Stimulated activated CD4-positive, alpha-beta T cell treated with anti-CD3 and anti-CD28 coated beads, TNF-alpha, amount 100 ng/mL, for 24 hours (primary cell): Measurements from ENCODE around the gene PRCP.
"Not testable (repeated sequence)": the region's sequence is repeated elsewhere in the genome, so short reads cannot be mapped to it uniquely, and the experiment has no call there.

Experiments used
- DNase-seq, 3 experiments: peaks; one replicate each; pipeline ENCODE4 v3.0.0-alpha.2; 2020; ENCODE audit warnings: low read depth in 3 of 3

The PRCP gene

DNA sequence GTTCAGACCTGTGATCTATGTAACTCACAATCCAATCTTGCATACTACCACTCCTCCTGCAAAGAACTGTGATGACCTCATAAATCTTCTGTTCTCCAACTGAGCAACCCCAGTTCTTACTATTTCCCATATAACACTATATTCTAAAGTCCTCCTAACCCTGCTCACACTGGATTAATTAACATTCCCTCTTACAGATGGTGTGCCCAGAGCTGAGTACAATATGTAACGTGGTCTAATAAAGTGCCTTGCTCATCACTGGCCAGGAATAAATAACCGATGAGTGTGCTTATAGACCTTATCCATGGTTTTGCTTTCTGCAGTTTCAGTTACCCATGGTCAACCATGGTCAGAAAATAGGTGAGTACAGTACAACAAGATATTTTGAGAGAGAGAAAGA lies 28.6 kb downstream of the PRCP start:
- DNase-seq: no peak

DNA sequence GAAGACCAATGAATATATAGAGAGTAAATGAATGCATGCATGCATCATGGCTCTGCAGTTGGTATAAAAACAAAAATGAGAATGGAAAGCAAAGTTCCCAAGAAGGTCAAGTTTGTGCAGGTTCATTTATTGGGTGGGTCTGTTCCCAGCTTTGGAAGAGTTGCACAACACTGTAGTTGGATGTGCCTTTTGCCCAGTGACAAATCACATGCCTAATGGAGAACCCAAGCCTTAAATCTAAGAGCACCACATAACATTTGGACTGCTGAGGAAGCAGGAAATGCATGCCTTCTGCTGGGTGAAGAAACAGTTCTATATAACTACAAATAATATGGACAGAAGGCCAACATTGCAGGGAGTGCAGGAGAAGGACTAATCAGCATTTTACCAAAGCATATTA lies 30.6 kb downstream of the PRCP start:
- DNase-seq: no peak

DNA sequence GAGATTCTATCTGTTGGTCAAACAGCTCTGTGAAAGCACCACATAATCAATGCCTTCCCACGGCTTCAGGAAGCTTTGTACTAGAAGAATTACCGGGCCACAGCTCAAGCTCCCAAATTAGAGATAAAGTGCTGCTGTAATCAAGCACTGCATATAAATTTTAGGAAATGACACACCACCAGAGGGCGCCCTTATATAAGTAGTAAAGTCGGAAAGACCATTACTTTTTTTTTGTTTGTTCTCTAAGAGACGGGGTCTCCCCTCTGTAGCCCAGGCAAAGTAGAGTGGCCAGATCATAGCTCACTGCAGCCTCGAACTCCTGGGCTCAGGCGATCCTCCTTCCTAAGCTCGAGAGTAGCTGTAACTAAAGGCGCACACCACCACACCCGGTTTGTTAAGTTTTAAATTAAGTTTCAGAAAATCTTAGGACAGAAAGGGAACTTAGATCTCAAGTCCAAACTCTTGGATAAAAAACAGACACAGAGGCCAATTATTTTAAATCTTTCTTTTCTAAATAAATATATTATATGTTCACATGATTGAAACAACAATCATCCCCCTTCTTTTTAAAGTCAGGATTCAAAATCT lies 32.6 kb downstream of the PRCP start:
- DNase-seq: peak; percentile 48 to 78 (median 53)

DNA sequence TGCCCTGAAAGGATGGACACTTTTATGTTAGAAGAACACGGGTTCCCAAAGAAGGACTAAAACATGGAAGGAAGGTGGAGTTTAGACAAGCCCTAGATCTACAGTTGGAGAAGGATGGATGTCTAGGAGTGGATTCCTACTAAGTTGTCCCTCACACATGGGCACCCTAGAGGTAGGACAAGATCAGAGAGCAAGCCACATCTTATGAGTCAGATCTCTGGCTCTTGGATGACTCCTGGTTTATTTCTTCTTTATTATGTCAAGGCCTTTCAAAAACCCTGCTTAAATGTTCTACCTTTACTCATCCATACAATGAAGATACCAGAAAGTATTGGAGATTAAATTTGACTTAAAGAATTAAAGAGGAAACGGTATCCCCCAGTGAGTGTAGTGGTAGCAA lies 34.4 kb downstream of the PRCP start:
- no peak for DNase-seq

DNA sequence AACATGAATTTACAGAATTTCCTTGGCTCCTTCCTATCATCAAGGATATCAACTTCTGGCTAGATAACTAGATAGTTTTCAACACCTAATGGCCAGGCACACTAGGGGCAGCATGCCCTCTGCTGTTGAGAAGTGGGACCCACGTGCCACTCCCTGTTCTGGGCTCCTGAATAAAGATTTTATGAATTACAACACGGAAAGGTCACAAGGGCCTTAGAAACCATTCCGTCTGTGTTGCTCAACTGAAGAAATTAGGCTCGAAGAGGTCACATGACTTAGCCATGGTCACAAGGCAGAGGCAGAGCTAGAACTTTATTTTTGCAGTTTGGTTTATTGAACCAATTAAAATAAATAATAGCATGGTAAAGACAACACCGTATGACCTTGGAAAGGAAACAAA lies 36.0 kb downstream of the PRCP start:
- DNase-seq: no peak

DNA sequence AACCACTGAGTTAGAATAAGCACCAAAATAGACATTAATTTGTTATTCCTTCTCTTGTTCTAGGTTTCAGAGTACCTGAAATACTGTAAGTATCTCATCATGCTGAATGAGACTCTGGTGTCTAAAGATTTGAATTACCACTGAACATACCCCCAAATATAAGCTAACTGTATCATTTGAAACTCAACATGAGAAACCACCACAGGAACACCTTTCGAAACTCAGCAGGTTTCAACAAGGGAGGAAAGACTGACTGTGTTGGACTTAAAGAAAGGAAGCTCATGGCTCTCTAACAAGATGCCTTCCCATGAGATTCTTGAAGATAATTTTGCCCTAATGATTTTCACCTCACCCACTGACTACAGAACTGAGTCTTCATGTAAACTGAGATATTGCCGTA lies 37.0 kb downstream of the PRCP start:
- DNase-seq: no peak

DNA sequence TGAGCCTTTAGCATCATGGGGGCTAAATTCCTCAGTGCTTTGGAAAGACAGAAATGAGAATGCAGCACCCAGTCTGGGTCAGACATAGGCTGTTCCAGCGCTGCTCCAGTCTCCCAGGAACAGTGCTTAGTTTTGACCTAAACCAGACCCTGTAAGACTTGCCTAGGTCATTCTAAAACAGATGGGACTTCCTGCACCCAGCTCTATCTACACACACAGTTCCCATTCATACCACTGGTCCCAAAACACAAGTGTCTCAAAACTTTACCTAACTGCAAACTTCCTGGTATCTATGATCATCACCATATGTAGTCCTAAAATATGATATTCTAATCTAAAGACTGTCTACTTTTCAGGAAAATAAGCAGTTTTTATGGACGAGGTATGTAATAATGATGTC lies 37.9 kb downstream of the PRCP start:
- no peak for DNase-seq

DNA sequence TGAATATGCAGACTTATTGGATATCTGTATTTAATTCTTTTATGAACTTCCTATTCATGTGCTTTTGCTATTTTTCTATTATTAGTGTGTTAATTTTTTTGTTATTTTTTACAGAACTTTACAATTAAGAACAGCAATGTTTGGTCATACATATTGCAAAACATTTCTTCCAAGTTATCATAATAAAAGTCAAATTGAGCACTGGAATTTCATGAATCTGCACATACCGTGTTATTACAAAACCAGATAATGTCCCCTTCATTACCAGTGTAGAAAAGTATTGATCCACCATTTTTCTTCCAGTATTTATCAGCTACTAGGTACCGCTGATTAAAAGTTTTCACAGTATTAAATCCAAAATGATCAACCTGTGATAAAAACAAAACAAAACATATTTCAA lies 40.5 kb downstream of the PRCP start:
- no peak for DNase-seq

DNA sequence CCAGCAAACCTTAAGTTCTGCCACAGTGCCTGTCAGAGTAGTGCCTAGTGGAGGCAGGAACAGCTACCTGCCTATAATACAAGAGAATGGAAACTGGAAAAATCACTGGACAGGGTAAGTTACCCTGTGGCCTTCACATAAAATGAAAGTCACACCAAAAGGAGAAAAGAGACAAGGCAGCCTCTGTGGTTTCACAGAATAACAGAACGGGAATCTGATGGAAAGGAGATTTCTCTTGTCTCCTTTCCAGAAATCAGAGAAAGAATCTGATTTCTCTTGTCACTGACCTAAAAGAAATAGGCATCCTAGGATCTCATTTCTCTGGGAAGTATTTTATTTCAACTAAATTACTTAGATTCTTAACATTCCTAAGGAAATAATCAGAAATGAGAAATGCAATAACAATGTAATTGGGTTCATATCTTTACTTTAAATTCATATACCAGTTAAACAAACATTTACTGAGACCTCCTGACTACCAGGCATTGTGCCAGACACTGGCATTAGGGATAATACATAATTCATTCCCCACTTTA lies 41.6 kb downstream of the PRCP start:
- DNase-seq: no peak

DNA sequence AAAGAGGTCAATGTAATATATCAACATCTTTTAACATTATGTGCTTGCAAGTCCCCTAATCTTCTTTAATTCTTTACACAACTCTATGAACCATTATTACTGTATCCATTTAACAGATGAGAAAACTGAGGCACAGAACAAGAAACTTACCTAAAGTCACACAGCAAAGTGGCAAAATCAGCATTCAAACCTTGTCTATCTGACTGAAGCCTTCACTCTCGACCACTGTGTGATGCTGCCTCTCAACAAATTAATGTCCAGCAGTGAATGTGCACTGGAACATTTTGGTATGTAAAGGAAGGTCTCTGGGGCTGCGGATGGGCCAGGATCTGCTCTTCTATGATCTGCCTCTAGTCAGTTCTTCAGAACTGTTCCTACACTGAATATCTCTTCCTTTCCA lies 42.1 kb downstream of the PRCP start:
- DNase-seq: no peak

DNA sequence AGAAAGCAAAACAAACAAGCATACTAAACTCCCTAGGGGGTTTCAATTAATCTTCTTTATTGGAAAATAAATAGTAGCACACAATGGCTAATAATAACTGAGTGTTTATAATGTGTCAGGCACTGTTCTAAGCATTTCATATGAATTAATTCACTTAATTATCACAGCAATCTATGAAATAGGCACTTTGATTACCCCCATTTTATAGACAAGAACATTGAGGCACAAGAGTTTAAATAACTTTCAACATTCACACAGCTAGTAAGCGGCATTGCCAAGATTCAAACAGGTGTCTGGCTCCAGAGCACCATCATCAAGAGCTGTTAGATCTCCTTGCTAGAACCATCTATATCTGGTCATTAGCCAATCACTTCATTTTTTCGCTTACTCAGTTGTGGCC lies 43.1 kb downstream of the PRCP start:
- DNase-seq: no peak

DNA sequence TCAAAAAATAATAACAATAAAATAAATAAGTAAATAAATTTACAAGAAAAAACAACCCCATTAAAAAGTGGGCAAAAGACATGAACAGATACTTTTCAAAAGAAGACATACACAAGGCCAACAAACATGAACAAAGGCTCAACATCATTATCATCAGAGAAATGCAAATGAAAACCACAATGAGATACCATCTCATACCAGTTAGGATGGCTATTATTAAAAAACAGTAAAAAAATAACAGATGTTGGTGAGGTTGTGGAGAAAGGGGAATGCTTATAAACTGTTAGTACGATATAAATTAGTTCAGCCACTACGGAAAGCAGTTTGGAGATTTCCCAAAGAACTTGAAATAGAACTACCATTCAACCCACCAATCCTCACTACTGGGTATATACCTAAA lies 44.6 kb downstream of the PRCP start:
- DNase-seq: no peak

DNA sequence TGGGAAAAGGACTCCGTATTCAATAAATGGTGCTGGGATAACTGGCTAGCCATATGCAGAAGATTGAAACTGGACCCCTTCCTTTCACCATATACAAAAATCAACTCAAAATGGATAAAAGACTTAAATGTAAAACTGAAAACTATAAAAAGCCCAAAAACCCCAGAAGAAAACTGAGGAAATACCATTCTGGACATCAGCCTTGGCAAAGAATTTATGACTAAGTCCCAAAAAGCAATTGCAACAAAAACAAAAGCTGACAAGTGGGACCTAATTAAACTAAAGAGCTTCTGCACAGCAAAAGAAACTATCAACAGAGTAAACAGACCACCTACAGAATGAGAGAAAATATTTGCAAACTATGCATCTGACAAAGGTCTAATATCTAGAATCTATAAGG lies 45.3 kb downstream of the PRCP start:
- DNase-seq: not testable (repeated sequence)

DNA sequence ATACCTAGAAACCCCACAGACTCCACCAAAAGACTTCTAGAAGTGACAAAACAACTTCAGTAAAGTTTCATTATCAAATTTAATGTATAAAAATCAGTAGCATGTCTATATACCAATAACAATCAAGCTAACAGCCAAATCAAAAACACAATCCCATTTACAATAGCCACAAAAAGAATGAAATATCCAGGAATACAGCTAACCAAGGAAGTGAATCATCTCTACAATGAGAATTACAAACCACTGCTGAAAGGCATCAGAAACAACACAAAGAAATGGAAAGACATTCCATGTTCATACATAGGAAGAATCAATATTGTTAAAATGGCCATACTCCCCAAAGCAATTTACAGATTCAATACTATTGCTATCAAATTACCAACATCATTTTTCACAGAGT lies 46.0 kb downstream of the PRCP start:
- no peak for DNase-seq

DNA sequence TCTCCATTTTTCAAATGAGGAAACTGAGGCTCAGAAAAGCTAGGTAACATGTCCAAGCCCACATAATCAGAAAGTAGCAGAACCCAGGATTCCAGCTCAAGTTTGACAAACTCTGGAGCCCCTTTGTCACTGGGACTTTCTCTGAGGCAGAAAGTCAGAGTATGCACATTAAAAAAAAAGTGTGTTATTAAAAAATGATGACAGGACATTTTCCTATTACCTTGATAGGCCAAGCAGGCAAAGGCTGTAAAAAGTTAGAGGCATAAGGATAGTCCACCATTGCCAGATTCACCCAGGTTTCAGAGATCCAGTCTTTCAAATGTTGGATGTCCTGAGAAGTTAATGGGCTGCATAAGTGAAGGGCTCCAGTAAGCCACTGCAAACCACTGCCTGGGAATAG lies 51.4 kb downstream of the PRCP start:
- no peak for DNase-seq

DNA sequence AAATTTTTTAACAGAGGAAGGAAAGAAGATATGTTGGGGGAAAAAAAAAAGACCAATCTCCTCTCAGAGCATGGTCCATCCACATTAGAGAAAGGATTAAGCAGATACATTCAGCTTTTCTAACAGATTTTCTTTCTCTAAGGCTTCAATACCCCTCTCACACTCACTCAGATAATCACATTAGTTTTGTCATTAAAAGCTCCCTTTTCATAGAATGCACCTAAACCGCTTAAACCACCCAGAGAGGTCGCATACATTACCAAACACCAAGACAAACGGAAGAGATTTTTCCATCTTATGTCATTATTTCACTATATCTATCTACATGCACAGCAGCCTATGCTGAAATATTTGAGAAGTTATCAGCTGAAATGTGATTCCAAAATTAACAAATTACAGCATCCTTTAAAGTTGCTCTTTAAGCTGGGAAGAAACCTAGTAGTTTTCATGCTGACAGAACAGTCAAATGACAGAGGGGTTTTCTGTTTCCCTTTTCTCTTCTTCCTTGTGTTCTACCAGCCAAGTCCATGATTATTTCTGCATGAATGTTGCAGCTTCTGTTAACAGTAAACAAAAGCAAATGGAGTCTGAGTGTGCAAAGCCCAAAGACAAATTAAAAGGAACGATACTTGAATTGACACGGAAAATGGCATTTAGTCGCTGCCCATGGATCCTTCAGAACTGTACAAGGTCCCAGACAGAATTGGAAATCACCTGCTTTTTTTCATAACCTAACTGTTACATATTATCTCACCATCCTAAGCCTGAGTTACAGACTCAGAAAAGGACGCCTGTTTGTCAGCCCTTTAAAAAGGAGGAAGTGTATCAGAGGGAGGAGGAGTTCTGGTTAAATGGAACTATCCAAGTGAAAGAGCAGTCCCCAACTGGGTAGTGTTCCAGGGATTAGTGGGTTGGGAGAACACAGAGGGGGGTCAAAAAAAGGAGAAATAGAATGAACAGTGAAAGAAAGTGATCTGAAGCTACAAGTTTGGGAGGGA lies 54.6 kb downstream of the PRCP start:
- DNase-seq: no peak

DNA sequence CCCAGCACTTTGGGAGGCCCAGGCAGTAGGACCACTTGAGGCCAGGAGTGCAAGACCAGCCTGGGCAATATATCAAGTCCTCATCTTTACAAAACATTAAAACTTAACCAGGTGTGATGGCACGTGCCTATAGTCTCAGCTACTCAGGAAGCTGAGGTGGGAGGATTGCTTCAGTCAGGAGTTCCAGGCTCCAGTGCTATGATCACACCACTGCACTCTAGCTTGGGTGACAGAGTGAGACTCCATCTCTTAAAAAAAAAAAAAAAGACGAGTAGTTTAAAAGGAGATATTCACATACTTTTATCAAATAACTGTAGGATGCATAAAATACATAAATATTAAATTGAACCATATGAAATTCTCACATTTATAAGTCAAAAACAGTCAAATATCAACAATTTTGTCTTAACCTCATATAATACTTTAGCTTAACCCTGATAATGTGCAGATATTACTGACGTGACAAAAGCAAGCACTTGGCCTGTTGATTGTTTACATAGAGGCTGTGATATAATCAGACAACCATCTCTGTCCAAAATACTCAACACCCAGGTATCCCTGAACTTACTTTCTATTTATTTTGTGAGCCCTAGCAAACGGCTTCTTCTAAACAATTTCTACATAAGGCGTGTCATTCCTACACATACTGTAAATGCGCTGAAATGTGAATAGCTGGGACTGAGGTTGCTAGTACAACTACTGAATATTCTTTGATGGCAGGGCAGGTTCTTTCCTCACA lies 57.0 kb downstream of the PRCP start:
- DNase-seq: no peak

DNA sequence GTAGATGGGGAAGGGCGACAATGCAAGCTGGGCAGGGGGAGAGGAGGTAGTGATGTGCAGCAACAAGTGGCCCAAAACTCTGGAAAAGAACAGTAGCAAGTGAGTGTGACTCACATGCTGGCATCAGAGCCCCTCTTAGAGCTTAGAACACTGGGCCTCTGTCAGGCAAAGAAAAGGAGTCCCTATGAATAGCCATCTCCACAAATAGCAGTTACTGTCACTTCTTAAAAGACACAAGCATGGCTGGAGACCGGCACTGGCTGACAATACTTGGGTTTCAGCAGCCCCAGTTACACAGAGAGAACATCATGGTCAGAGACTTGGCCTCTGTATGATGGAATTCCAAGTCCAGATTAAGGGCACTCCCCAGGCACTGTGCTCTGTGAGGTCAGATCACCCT lies 58.2 kb downstream of the PRCP start:
- DNase-seq: no peak

DNA sequence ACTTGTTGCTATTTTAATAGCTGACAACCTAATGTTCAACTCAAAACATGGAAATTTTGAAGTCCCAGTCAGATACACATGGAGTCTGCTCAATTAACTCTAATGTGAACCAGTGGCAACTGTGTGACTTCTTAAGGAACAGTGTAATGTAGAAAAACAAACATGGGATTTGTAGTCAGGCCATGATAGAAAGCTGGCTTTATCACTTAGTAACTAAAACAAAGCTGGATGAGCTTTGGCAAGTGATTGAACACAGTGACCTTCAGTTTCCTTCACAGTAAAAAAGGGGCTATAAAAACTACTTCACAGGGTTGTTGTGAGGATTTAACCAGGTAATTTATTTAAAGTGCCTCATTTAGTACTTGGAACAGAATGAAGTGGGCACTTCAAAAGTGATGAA lies 62.6 kb downstream of the PRCP start:
- no peak for DNase-seq

DNA sequence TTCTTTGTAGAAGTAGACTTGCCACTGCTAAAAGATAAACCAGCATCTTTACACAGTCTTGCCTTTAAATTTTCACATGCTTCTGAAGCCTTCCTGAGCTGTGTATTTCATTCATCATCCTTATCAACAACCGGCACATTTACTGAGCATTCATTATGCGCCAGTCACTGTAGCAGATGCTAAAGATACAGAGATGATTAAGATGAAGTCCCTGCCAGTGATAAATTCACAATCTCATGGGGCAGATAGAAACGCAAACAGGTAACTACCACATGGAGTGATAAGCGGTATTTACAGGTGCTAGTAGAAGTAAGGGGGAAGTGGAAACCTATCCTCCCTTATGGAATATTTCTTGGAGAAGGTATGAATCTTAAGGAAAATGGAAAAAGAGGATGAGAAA lies 67.2 kb downstream of the PRCP start:
- no peak for DNase-seq

DNA sequence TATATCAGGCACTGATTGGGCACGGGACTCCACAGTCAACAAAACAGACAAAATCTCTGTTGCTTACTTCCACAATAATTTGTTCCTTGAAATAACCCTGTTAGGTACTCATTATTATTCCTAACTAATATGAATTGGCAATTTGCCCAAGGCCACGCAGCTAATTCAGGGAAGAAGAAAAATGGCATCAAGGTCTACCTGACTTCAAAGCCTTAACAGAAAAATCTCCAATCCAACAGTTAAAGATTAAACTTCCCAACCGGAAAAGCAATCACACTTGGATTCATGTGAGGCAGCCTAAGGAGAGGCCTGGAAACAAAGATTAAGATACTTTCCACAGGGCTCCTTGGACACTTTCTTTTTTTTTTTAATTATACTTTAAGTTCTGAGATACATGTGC lies 68.9 kb downstream of the PRCP start:
- no peak for DNase-seq

DNA sequence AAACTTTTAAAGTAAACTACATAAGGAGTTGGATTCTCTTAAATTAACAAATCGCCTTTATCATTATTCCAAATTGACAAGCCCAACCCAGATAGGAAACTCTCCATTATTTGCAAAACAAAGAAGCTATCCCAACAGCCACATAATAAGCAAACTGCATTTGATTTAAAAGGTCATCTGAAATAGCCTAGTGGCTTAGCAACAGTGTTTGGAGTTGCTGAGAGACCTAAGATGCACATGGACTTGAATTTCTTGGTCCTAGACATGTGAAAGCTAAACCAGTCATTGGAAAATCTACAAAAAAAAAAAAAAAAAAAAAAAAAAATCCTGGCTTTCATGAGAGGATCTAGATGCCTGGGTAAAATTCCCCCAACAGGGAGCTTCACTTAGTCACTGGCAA lies 69.5 kb downstream of the PRCP start:
- no peak for DNase-seq

DNA sequence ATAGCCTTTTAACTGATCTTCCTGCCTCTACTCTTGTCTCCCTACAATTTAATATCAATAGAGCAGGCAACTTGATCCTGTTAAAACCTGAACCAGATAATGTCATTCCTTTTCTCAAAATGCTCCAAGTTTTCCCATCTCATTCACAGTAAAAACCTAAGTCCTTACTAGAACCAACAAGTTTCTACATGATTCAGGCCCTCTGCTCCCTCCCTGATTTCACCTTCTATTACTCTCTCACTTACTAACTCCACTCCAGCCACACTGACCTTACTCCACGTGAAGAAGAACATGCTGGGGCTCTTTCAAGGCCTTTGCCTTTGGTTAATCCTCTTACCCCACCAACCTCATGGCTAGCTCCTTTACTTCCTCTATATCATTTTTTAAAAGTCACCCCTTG lies 71.1 kb downstream of the PRCP start:
- no peak for DNase-seq
